NCI-H460 (cell line): ENCODE results near the gene POU1F1. TPM values are rescaled to one million over a fixed set of nuclear protein-coding genes. Genes with fewer than 3 reads are reported as not detected.
"Not testable (repeated sequence)": the region's sequence is repeated elsewhere in the genome, so short reads cannot be mapped to it uniquely, and the experiment has no call there.

Source experiments
- DNase-seq: peaks from one replicate; pipeline ENCODE4 v3.0.0-alpha.2; 2016; ENCODE audit warnings: low read depth; ENCODE audit errors: extremely low read depth
- small RNA-seq, 2 experiments: library from RNA; depleted of rRNA; stranded (forward); fragments of <200 nt; gene quantifications; one replicate each; pipeline ENCODE3, GENCODE V24; 2014
- total RNA-seq: library from RNA; depleted of rRNA; stranded (reverse); fragments of >200 nt; shearing (Covaris generic); gene quantifications from 2 replicates; pipeline ENCODE4 v1.2.3, GENCODE V29; 2014; rRNA removed

The POU1F1 gene
- total RNA-seq, 1 experiment from 2014 or later = not detected

DNA sequence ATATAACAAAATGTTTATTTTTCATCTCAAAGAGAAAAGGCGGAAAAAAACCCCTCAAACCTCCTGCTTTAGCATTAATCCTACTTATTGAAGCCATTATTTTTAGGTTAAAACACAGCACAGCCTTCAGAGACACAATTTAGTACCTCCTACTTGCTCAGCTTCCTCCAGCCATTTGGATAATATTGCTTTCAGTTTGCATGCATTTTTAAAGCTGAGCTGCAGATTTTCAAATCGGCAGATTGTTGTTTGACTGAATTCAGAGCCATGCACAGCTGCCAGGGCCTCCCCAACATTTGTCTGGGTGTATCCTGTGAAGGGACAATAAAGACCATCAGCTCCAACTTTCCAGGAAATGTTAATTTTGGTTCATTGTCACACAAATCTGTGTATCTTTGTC lies 14.5 kb downstream of the POU1F1 start:
- DNase-seq = no peak

GRCh38 chr3:87260270-87260669 lies 16.1 kb downstream of the POU1F1 start:
- peak; percentile 14 for DNase-seq

DNA sequence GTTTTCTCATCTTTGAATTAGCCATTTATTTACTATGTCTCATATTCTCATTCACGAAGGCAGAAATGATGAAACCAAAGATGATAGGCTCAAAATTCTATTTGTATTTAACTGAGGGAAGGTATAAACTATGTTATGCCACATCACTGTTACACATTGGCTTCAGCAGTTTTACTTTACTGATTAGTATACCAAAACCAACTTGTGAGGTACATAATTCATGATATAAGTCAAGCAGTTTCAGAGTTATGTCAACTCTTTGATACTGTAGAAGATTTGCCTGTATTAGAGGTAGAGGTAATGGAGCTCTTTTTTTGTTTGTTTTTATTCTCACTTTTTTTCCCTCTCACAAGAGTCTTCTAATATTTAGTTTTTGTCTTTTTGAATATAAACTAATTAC lies 26.4 kb downstream of the POU1F1 start:
- no peak for DNase-seq

DNA sequence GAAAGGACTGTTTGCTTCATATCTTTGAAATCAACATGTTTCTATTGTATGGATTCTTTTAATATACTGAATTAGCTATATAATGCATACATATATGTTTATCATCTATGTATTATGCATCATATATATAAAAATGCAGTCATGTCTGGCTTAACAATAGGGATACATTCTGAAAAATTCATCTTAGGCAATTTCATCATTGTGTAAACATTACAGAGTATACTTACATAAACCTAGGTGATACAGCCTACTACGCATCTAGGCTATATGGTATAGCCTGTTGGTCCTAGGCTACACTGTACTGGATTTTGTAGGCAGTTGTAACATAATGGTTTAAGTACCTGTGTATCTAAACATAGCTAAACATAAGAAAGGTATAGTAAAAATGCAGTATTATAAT lies 27.6 kb downstream of the POU1F1 start:
- DNase-seq = no peak

DNA sequence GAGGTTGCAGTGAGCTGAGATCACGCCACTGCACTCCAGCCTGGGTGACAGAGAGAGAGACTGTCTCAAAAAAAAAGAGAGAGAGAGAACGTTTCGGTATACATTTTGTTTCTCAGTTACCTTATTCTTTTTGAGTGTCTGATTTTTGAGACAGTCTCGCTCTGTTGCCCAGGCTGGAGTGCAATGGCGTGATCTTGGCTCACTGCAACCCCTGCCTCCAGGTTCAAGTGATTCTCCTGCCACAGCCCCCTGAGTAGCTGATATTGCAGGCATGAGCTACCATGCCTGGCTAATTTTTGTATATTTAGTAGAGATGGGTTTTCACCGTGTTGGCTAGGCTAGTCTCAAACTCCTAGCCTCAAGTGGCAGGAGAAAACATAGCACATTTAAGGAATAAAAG lies 28.2 kb downstream of the POU1F1 start:
- not testable (repeated sequence) for DNase-seq

DNA sequence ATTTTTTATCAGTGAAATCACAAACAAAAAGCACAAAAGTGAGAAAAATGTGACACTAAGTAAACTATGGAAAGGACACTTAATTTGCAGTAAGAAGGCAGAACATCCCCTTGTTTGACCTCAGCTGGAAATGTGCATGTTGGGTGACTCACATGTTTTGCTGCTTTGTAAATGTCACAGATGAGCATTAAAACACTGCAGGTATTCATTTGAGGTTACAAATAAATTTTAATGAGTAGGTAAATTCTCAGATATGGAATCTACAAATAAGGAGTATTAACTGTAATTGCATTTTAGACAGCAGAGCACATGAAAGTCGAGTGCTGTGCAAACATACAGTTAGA lies 29.0 kb downstream of the POU1F1 start:
- no peak for DNase-seq

DNA sequence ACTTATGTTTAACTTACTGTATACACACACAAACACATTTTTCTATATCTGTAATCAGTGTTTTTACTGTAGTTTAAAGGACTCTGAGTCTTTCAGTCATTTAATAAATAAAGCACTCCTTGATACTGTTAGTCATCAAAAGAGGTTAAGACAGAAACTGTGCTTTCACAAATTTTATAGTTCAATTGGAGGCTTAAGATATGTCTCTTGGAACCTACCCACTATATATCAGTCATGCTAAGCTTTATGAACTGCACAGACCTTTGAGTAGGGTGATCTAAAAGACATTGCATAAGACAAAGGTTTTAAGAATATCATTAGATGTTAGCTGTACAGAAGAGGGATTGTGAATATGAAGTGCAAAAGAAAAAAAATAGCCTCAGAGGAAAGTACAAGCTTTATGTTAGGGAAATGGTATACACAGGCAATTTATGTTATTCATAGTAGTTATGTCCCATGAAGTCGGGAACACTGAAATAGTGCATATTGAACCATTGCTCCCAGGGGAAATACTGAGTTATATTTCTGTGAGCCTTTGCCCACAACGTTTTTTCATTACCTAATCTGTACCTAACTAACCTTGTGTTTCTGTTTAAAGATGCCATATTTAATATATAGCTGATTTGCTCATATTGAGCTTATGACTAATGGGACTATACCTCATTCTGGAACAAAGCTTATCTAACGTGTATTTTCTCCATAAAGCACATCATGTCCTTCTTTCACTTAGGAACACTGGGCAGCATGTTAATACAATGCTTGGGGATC lies 29.5 kb downstream of the POU1F1 start:
- no peak for DNase-seq

DNA sequence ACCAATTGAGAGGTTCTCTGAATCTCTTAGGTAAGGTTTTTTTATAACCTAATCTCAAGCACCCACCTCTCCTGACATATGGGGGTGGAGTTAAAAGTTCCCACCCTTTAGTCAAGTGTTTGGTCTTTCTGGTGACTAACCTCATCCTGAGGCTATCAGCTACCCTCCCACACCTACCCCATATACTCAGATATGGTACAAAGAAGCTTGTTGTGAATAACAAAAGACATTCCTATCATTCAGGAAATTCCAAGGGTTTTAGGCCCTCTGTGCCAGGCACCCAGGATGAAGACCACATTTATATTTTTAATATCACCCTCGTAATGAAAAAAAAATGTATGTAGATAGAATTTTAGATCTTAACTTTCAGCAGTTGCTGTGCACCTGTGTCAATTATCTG lies 40.3 kb downstream of the POU1F1 start:
- DNase-seq = no peak

- no peak for DNase-seq
Measured at GRCh38 chr3:87233805-87234204, 42.6 kb downstream of the POU1F1 start.

GRCh38 chr3:87229113-87229512 lies 47.3 kb downstream of the POU1F1 start:
- no peak for DNase-seq

DNA sequence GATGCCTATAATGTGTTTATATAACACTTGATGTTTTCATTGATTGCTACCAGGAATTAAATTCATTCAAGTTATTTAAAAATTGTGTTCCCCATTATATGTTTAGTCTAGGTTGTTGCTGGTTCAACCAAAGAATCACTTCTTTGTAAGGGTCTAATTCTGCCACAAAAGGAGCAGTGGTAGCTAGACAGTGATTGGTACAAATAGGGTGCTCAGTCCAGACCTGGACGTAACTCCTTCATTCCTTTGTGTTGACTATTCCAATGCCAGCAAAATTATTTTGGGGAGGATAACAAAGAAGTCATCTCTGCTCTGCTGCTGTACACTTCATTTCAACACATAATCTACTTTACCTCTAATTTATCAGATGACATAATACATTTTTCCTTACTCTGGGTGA lies 48.1 kb downstream of the POU1F1 start:
- DNase-seq = no peak

- no peak for DNase-seq
Measured at GRCh38 chr3:87227835-87228144, 48.6 kb downstream of the POU1F1 start.

GRCh38 chr3:87227104-87227834 lies 49.1 kb downstream of the POU1F1 start, which contains the start of gene CHMP2B:
TSS of gene CHMP2B (plus strand) at chr3:87227309. CDS start at chr3:87227523, 214 bp downstream.
- peak; percentile 84 for DNase-seq

DNA sequence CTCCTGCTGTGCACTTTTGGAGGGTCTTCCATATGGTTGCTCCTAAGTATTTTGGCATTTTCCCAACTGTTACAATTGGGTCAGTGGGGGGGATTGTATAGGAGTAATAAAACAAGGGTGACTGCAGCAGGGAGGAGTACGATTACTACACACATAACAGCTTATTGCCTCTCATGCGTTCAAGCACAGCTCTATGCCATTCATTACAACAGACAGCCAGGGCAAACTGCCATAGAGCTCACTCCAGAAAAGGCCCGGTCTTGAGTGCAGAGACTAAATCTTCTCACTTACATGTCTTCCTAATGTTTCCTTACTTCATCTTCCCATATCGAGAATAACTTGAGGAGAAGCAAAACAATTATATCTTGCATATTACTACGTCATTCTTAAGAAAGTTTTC lies 50.7 kb downstream of the POU1F1 start:
- no peak for DNase-seq

DNA sequence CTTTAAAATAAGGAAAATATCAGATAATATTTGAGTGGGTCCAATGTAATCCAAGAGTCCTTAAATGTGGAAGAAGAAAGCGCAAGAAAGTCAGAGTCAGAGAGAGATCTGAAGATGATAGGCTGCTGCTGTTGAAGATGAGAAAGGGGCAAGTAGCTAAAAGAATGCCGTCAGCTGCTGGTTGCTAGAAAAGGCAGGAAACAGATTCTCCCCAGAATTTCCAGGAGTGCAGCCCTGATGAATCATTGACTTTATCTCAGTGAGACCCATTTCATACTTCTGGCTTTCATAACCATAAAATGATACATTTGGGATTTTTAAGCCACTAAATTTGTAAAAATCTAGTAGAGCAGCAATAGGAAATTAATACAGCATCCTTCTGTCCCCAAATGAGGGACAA lies 56.8 kb downstream of the POU1F1 start:
- no peak for DNase-seq

- no peak for DNase-seq
Measured at GRCh38 chr3:87218560-87218959, 57.8 kb downstream of the POU1F1 start.

Small RNA genes lying within 50 kb of the gene (small RNA-seq; reads per million reads assigned to genes)
- 0 reads per million in 2 experiments for gene MIR4795

Other genes starting within 250 kb of the POU1F1 start
- gene CHMP2B, start 49.3 kb downstream of the POU1F1 start, total RNA-seq = 19.7 and 21.7 TPM in 2 replicates